Amniotic stem cell (primary cell): ENCODE results near the gene DHX57.

ENCODE experiments used
- DNase-seq: peaks from one replicate; lab custom pipeline; 2025; lab: John Stamatoyannopoulos, UW

DHX57 gene

DNA sequence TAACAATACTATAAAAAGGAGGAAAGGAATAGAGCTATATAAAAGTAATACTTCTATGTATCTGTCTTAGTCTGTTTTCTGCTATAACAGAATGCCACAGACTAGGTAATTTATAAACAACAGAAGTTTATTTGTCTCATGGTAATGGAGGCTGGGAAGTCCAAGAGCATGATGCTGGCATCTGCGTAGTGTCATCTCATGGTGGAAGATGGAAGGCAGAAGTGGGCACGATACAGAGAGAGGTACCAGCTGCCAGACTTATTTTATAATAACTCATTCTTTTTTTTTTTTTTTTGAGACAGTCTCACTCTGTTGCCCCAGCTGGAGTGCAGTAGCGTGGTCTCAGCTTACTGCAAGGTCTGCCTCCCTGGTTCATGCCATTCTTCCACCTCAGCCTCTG lies 4.3 kb downstream of the DHX57 start:
- DNase-seq: no peak

- no peak for DNase-seq
Measured at GRCh38 chr2:38866773-38867443, 8.8 kb downstream of the DHX57 start.

- no peak for DNase-seq
Measured at GRCh38 chr2:38863061-38863695, 12.6 kb downstream of the DHX57 start.

DNA sequence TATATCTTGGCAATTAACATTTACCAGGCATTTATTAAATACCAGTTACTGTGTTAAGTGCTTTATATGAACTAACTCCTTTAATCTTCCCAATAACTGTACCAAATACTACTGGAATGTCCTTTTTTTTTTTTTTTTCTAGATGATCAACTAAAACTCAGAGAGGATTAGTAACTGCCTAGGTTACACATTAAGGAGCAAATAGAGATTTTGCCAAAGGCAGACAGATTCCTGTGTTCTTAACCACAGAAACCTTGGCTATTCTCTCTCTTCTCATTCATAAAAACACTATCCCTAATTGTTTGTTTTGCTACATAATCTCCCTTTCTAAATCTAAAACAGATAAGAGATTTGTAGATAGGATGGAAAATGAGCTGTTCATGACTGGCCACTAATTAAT lies 13.3 kb downstream of the DHX57 start:
- DNase-seq: no peak

- no peak for DNase-seq
Measured at GRCh38 chr2:38856165-38856564, 19.6 kb downstream of the DHX57 start.

GRCh38 chr2:38850045-38850444 lies 25.7 kb downstream of the DHX57 start:
- DNase-seq: no peak

- no peak for DNase-seq
Measured at GRCh38 chr2:38836791-38837190, 38.9 kb downstream of the DHX57 start.

- DNase-seq: no peak
Measured at GRCh38 chr2:38835990-38836389, 39.7 kb downstream of the DHX57 start.

- DNase-seq: peak; percentile 5
Measured at GRCh38 chr2:38835015-38835601, 40.6 kb downstream of the DHX57 start.

- DNase-seq: no peak
Measured at GRCh38 chr2:38830526-38831159, 45.1 kb downstream of the DHX57 start.

DNA sequence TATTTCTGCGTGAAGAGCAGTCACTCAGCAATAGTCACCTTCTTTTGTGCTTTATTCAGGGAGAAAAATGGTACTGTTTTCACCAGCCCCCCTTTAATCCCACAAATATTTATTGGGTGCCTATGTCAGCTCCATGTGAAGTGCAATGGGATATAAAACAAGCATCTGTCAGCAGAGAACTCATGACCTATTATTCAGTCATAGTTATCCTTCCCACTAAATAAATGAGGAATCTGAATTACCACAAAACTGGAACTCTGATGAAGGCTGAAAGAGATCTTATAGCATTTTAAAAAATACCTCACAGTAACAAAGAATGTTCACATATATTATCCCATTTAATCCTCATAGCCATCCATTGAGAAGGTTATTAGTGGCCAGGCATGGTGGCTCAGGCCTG lies 45.8 kb downstream of the DHX57 start:
- DNase-seq: no peak

DNA sequence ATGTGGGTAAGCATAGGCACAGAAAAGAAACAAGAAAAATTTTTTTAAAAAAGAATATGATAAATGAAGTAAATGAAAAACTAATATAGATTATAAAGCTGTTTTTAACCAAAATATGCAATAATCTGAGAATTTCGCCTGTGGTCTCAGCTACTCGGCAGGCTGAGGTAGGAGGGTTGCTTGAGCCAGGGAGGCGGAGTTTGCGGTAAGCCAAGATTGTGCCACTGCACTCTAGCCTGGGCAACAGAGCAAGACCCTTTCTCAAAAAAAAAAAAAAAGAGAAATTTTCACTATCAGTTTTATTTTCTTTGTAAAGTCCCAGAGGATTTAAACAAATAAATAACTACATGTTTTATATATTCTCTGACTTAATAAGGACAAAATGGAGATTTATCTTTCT lies 47.3 kb downstream of the DHX57 start:
- no peak for DNase-seq

DNA sequence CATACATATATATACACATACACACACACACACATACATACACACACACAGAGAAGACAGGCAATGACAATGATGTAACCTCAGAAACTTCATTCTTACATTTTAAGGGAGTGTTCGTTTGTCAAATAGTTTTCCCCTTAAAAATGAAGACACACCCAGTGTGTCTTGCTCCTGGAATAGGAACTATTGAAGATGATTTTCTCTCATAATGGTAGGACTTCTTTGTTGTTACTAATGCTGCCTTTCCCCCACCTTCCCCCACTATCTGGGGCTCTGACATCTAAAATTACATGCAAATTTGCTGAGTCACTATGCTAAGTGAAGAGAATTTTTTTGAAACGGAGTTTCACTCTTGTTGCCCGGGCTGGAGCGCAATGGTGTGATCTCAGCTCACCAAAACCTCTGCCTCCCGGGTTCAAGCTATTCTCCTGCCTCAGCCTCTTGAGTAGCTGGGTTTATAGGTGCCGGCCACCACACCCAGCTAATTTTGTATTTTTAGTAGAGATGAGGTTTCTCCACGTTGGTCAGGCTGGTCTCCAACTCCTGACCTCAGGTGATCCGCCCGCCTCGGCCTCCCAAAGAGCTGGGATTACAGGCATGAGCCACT lies 48.1 kb downstream of the DHX57 start:
- peak; percentile 60 for DNase-seq

DNA sequence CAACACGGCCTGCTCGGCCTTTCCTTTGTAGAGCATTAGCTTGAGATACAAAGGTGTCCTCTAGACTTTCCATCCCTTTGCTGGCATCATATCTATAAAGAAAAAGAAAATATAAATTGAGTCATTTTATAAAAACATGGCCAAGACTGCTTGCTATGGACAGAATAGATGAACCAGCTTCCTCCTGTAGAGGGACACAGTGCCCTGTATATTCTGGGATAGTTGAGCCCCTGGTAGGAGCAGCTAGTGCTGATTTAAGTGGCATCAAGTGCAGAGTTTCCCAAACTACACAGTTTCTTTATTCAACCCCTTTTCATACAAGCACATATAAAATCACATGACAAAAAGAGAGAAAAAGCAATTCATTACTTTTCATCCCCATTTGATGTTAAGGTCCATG lies 49.8 kb downstream of the DHX57 start:
- no peak for DNase-seq

- DNase-seq: no peak
Measured at GRCh38 chr2:38824906-38825305, 50.8 kb downstream of the DHX57 start.

DNA sequence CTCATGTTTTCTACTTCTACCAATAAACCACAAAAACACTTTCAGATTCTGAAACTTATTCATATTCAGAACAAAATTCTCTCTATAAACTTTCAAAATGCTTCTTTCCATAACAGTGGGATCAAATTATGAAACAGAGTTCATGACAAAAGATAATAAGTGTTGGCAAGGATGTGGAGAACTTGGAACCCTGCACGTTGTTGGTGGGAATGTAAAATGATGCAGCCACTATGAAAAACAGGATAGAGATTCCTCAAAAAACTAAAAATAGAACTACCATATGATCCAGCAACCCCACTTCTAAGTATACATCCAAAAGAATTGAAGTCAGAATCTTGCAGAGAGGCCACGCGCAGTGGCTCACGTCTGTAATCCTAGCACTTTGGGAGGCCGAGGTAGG lies 52.3 kb downstream of the DHX57 start:
- DNase-seq: no peak

GRCh38 chr2:38818565-38818964 lies 57.2 kb downstream of the DHX57 start:
- no peak for DNase-seq

- DNase-seq: no peak
Measured at GRCh38 chr2:38815936-38816335, 59.8 kb downstream of the DHX57 start.

- no peak for DNase-seq
Measured at GRCh38 chr2:38810488-38810887, 65.2 kb downstream of the DHX57 start.

GRCh38 chr2:38808677-38809076 lies 67.1 kb downstream of the DHX57 start:
- DNase-seq: no peak

DNA sequence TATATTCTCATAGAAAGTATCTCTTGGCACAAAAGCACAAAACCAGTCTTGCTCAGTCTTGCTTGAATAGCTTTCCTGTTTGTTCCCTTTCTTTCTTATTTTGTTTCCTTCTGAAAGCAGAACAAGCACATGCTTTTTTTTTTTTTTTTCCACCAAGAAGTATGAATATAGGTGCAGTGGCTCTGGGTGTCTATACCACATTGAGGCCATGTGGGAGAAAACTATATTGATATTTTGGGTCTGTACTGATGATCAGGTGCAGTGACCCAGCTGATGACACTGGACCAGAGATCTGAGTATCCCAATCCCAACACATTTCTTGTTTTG lies 69.0 kb downstream of the DHX57 start:
- no peak for DNase-seq

DNA sequence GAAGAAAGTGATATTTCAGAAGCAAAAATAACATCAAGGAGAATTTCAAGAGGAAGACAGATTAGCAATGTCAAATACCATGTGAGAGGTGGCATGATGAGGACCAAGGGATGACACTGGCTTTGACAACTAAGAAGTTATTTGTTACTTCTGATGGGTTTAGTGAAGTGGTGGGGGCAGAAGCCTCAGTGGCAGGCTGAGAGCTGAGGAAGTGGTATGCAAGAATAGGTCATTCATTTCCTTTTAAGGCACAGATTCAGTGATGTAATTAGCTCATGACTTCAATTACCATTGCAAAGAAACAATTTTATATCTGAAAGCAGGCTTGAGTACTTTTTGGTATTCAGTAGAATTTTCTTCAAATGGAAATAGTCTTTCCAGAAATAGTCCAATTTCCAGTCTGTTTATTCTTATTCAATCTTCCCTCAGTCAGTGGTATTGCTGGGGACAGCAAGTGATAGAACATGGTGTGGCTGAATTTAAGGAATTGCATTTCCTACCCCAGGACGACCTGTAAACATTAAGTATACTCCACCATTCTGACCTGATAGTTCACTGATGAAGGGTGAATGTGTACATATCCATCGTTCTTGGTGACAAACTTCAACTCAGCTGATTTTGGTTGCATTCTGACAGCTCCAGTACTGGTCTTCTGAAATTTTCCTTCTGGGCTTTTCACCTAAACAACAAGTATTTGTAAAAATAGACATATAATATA lies 69.6 kb downstream of the DHX57 start:
- DNase-seq: no peak
